Stomach smooth muscle (tissue), 2 donors: Measurements from ENCODE around the gene DEPDC5.
"Not testable (repeated sequence)": the region's sequence is repeated elsewhere in the genome, so short reads cannot be mapped to it uniquely, and the experiment has no call there.

ENCODE experiments used
- H3K27ac ChIP-seq: one replicate; pipeline ENCODE4 v1.7.0; 2013; ENCODE audit warnings: mild to moderate bottlenecking, low read length, inconsistent platforms
- H3K27me3 ChIP-seq, 2 donors: one replicate each; pipeline ENCODE4 v1.7.0; 2013; ENCODE audit warnings: low read length in 2 of 2; ENCODE audit not compliant: insufficient read depth in 2 of 2, control insufficient read depth in 1 of 2
- H3K36me3 ChIP-seq, 2 donors: one replicate each; pipeline ENCODE4 v1.7.0; 2013; ENCODE audit warnings: low read length in 2 of 2; ENCODE audit not compliant: control insufficient read depth in 2 of 2, insufficient read depth in 2 of 2
- H3K4me1 ChIP-seq: one replicate; pipeline ENCODE4 v1.7.0; 2013; ENCODE audit warnings: low read length; ENCODE audit not compliant: control insufficient read depth, insufficient read depth
- H3K4me3 ChIP-seq, 2 donors: one replicate each; pipeline ENCODE4 v1.7.0; 2013; ENCODE audit warnings: low read length in 2 of 2
- H3K9ac ChIP-seq, 2 donors: one replicate each; pipeline ENCODE4 v1.7.0; 2013; ENCODE audit warnings: low read length in 2 of 2, mild to moderate bottlenecking in 1 of 2
- H3K9me3 ChIP-seq, 2 donors: one replicate each; pipeline ENCODE4 v1.7.0; 2013; ENCODE audit warnings: low read length in 2 of 2; ENCODE audit not compliant: control insufficient read depth in 2 of 2
- donor health status: healthy.
- donor health status: Pancreatic carcinoma.

The DEPDC5 gene

DNA sequence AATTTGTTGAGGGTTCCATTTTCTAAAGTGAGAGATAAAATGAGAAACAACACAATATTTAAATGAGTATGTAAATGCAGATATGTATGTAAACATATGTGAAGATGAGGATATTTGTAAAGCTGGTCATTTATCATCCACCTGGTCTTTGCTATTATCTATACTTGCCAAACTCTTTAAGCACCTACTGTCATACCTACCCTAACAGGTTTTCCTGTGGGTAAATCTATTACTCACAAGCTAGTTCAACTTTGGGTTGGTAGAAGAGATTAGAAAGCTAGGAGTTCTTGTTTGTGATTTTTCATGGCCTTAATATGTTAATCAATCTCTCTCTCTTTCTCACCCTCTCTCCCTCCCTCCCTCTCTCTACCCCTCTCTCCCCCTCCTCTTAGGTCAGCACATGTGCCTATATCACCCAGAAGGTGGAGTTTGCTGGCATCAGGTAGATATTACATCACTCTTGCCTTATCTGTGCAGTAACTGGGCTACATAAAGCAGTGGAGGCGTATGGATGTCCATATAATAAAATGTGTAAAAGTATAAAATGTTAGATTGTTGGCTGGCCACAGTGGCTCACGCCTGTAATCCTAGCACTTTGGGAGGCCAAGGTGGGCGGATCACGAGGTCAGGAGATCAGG, 14.7 kb downstream of the DEPDC5 start:
- no peaks in the 10 kb centered on the region for H3K4me1 ChIP-seq
- H3K9ac ChIP-seq: no peak overlapping the region
- no peaks in the 10 kb centered on the region for H3K9me3 ChIP-seq
- no peak overlapping the region for H3K4me3 ChIP-seq
- peaks cover 30 to 31% of the 10 kb centered on the region in 2 donors for H3K36me3 ChIP-seq
- H3K27ac ChIP-seq: no peak overlapping the region
- no peaks in the 10 kb centered on the region for H3K27me3 ChIP-seq

DNA sequence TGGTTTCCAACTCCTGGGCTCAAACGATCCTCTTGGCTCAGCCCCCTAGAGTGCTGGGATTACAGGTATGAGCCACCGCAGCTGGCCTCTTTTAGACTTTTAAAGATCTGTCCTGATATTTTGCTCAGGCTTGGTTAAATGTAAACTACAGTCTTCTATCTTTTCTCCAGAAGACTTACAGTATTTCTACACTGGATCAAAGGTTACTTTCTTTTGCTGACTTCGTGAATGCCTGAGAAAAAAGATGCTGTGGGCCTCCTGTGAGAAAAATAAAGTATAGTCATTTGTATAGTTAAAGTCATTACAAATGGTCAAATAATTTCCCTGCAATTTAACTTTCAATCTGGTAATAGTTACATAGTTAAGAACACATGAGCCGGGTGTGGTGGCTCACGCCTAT, 19.6 kb downstream of the DEPDC5 start:
- no peak overlapping the region for H3K4me3 ChIP-seq
- no peaks in the 10 kb centered on the region for H3K9me3 ChIP-seq
- H3K9ac ChIP-seq: no peak overlapping the region
- H3K27ac ChIP-seq: no peak overlapping the region
- no peaks in the 10 kb centered on the region for H3K4me1 ChIP-seq
- H3K36me3 ChIP-seq: peaks cover 14 to 25% of the 10 kb centered on the region in 2 donors
- no peaks in the 10 kb centered on the region for H3K27me3 ChIP-seq

DNA sequence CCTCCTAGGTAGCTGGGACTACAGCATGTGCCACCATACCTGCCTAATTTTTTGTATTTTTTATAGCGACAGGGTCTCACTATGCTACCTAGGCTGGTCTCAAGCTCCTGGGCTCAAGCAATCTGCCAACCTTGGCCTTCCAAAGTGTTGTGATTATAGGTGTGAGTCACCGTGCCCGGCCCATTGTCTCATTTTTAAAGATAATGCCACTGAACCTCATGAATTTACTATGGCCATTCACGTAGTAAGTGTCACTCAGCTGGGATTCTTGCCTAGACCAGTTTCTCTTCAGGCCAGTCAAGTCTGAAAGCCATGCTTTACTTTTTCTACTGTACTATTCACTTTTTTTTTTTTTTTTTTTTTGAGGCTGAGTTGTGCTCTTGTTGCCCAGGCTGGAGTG, 22.4 kb downstream of the DEPDC5 start:
- no peak overlapping the region for H3K27ac ChIP-seq
- H3K4me1 ChIP-seq: no peaks in the 10 kb centered on the region
- no peak overlapping the region for H3K9ac ChIP-seq
- H3K36me3 ChIP-seq: peaks cover 30 to 41% of the 10 kb centered on the region in 2 donors
- no peaks in the 10 kb centered on the region for H3K27me3 ChIP-seq
- H3K4me3 ChIP-seq: no peak overlapping the region
- no peaks in the 10 kb centered on the region for H3K9me3 ChIP-seq

DNA sequence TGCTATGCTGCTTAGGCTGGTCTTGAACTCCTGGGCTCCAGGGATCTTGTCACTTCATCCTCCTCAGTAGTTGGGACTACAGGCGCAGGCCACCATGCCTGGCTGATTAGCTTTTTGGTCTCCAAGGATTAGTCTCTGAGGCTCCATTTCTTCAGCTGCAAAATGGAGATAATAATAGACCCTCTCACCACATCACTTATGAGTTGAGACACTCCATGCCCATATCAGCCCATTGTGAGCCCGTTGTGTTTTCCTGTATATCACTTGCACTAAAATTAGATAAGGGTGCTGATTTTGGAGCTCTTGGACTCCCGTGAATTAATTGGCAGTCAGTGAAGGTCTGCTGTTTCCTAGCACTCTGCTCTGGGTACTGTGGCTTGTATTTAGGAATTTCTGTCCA, 36.0 kb downstream of the DEPDC5 start:
- Histone ChIP-seq H3K9ac (no peak overlapping the region), H3K4me1 (no peaks in the 10 kb centered on the region), H3K27me3 (no peaks in the 10 kb centered on the region), H3K9me3 (no peaks in the 10 kb centered on the region), H3K27ac (no peak overlapping the region), H3K4me3 (no peak overlapping the region), H3K36me3 (peaks cover 6 to 14% of the 10 kb centered on the region in 2 donors)

DNA sequence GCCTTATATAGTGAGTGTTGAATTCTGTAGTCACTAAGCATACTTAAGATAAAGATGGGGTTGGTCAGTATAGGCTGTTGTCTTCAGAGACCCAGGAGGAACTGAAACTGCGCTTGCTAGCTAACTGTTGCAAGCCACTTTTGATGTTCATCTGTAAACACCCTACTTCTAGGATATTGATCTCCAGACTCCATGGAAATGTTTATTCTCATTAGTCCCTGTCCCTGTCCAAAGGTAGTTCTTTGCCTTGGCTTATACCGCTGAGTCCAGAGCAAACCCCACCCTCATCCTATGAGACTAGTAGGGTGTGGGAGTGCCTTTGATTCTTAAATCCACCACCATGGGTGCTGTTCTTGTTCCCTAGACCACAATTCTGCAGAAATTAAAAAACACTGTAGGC, 36.4 kb downstream of the DEPDC5 start:
- peaks cover 6 to 14% of the 10 kb centered on the region in 2 donors for H3K36me3 ChIP-seq
- H3K27ac ChIP-seq: no peak overlapping the region
- no peaks in the 10 kb centered on the region for H3K27me3 ChIP-seq
- H3K4me1 ChIP-seq: no peaks in the 10 kb centered on the region
- no peak overlapping the region for H3K9ac ChIP-seq
- H3K4me3 ChIP-seq: no peak overlapping the region
- H3K9me3 ChIP-seq: no peaks in the 10 kb centered on the region

DNA sequence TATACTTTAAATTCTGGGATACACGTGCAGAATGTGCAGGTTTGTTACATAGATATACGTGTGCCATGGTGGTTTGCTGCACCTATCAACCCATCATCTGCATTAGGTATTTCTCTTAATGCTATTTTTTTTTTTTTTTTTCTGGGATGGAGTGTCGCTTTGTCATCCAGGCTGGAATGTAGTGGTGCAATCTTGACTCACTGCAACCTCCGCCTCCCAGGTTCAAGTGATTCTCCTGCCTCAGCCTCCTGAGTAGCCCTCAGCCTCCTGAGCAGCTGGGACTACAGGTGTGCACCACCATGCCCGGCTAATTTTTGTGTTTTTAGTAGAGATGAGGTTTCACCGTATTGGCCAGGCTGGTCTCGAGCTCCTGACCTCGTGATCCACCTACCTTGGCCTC, 45.5 kb downstream of the DEPDC5 start:
- H3K27ac ChIP-seq, H3K27me3 ChIP-seq, H3K9ac ChIP-seq, H3K4me3 ChIP-seq, H3K9me3 ChIP-seq, H3K4me1 ChIP-seq: not testable (repeated sequence)
- peaks cover 20 to 44% of the 10 kb centered on the region in 2 donors for H3K36me3 ChIP-seq

DNA sequence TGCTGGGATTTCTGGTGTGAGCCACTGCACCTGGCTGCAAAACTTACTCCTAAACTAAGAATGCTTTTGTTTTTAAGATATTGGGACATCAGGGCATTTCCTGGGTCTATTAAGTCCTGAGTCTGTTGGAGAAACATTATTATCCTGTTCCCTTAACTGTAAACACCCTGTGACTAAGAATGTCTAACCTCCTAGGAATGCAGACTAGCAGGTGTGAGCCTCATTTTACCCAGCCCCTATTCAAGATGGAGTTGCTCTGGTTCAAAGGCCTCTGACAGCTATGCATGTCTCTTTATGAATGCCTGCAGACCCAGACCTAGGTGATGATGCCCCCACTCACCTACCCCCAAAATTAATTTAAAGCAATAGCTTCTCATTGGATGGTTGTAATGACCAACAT, 46.2 kb downstream of the DEPDC5 start:
- H3K4me1 ChIP-seq: no peaks in the 10 kb centered on the region
- no peaks in the 10 kb centered on the region for H3K27me3 ChIP-seq
- H3K9ac ChIP-seq: no peak overlapping the region
- H3K4me3 ChIP-seq: no peak overlapping the region
- H3K36me3 ChIP-seq: peaks cover 25 to 46% of the 10 kb centered on the region in 2 donors
- no peak overlapping the region for H3K27ac ChIP-seq
- no peaks in the 10 kb centered on the region for H3K9me3 ChIP-seq

DNA sequence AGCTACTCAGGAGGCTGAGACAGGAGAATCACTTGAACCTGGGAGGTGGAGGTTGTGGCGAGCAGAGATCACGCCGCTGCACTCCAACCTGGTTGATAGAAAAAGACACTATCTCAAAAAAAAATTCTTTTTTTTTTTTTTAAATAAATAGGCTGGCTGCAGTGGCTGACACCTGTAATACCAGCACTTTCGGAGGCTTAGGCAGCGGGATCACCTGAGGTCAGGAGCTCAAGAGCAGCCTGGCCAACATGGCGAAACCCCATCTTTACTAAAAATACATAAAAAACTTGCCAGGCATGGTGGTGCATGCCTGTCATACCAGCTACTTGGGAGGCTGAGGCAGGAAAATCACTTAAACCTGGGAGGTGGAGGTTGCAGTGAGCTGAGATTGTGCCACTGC, 47.0 kb downstream of the DEPDC5 start:
- not testable (repeated sequence) for H3K4me3 ChIP-seq
- peaks cover 29 to 52% of the 10 kb centered on the region in 2 donors for H3K36me3 ChIP-seq

DNA sequence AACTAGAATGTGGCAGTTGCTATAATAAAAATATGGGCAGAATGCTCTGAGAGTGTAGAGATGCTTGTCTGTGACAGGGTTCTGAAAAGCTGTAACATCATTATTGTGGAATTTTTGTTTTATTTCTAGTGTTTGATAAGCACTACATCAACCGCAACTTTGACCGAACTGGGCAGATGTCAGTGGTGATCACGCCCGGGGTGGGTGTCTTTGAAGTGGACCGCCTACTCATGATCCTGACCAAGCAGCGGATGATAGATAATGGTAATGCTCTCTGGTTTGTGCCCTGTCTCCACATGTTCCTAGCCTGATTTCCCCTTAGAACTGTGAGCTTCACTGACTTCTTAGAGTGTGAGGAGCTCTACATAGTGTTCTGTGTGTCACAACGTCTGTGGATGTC, 48.8 kb downstream of the DEPDC5 start:
- H3K9me3 ChIP-seq: no peaks in the 10 kb centered on the region
- no peak overlapping the region for H3K27ac ChIP-seq
- H3K36me3 ChIP-seq: peaks cover 32 to 56% of the 10 kb centered on the region in 2 donors
- no peaks in the 10 kb centered on the region for H3K4me1 ChIP-seq
- H3K4me3 ChIP-seq: no peak overlapping the region
- no peak overlapping the region for H3K9ac ChIP-seq
- H3K27me3 ChIP-seq: no peaks in the 10 kb centered on the region

More for the DNA sequence above, 47.0 kb downstream of the DEPDC5 start:
- H3K27me3 ChIP-seq, H3K27ac ChIP-seq, H3K9me3 ChIP-seq, H3K9ac ChIP-seq, H3K4me1 ChIP-seq: not testable (repeated sequence)

DNA sequence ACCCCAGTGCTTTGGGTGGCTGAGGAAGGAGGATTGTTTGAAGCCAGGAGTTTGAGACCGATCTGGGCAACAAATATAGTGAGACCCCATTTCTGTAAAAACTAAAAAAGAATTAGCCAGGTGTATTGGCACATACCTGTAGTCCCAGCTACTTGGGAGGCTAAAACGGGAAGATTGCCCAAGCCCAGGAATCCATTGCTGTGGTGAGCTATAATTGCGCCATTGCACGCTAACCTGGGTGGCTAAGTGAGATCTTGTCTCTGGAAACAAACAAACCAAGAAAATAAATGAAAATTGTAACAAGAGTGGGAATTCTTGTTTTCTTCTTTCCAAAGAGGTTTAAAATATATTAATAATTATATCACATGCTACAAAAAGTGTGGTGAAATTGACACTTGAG, 52.9 kb downstream of the DEPDC5 start:
- H3K9ac ChIP-seq: no peak overlapping the region
- H3K36me3 ChIP-seq: peaks cover 31 to 47% of the 10 kb centered on the region in 2 donors
- no peaks in the 10 kb centered on the region for H3K9me3 ChIP-seq
- H3K4me3 ChIP-seq: no peak overlapping the region
- no peaks in the 10 kb centered on the region for H3K27me3 ChIP-seq
- no peak overlapping the region for H3K27ac ChIP-seq
- no peaks in the 10 kb centered on the region for H3K4me1 ChIP-seq

DNA sequence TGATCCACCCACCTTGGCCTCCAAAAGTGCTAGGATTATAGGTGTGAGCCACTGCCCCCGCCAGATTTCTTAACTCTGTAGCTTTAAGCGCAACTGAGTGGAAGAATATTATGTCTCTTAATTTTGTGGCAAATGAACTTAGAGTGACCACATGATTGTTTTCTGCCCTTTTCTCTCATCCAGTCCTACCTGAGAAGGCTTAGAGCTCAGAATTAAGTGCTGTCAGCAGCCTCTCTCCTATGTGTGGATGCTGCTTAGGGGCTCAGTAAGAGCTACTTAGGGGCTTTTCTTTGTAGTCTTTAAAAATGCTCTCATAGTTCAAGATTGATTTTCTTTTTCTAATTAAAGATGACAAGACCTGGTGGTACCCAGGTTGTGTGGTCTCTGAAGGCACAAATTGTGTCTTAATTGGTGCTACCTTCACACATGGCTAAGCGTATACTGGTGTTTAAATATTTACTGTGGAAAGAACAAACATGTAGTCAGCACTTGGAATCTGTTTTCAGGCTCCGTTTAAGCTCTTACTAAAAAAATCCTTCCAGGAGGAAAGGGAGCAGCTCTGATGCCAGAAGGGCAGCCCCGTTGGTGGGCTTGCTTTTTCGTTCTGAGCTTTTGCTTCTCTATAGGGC, 59.3 kb downstream of the DEPDC5 start:
- H3K9ac ChIP-seq: no peak overlapping the region
- no peaks in the 10 kb centered on the region for H3K9me3 ChIP-seq
- no peaks in the 10 kb centered on the region for H3K4me1 ChIP-seq
- H3K4me3 ChIP-seq: no peak overlapping the region
- H3K36me3 ChIP-seq: peaks cover 25 to 26% of the 10 kb centered on the region in 2 donors
- no peak overlapping the region for H3K27ac ChIP-seq
- H3K27me3 ChIP-seq: no peaks in the 10 kb centered on the region
